Testis (tissue), 2 donors: ENCODE data around the gene TPBG.

Experiments
- CTCF ChIP-seq, 3 experiments: fragments of 450-650 bp in 2 of 3; fragments of 200-600 bp in 1 of 3; sonication (generic) in 1 of 3; IDR thresholded peaks; one replicate each; pipeline ENCODE4 v1.5.1; 2016 to 2019; ENCODE audit warnings: antibody characterized with exemption in 3 of 3, mild to moderate bottlenecking in 2 of 3, moderate library complexity in 1 of 3
- POLR2A ChIP-seq: fragments of 450-650 bp; IDR thresholded peaks from one replicate; pipeline ENCODE4 v1.6.1; 2017; ENCODE audit warnings: antibody characterized with exemption, mild to moderate bottlenecking, moderate library complexity

- no peak for TF ChIP-seq CTCF (IDR thresholded peaks at IDR 0.05)
- no peak for TF ChIP-seq POLR2A
Measured at GRCh38 chr6:82371799-82372546, 8.4 kb downstream of the TPBG start.
